CD4-positive, alpha-beta T cell treated with Interferon alpha-2 for 1 hour (primary cell): ENCODE results near the gene TLR8.
A peak's percentile ranks its signal among the peaks of the same experiment; 100 is the strongest.
"Not testable (repeated sequence)": the region's sequence is repeated elsewhere in the genome, so short reads cannot be mapped to it uniquely, and the experiment has no call there.

ENCODE experiments used
- DNase-seq, 2 donors: peaks; one replicate each; pipeline ENCODE4 v3.0.0-alpha.2; 2020 to 2022

Gene TLR8

GRCh38 chrX:12898073-12898472 is 8.3 kb upstream of the TLR8 start:
- no peak for DNase-seq

DNA sequence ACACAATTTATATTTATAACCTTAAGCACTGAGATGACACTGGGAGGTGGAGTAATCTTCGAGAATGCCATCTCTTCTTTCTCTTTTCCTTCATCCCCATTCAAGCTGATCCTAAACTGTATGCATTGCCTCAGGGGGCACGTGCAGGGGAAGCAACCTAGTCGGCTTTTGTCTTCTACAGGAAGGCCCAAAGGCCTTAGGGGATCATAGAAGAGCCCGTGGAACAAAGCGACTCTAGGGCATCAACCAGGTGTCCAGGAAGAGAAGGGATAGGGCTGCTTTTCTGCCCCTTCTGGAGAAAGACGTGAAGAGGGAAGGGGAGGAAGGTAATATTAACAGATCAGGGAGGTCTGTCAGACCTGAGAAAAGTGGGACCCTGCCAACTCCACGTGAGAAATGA is 6.9 kb upstream of the TLR8 start:
- DNase-seq = no peak

GRCh38 chrX:12901486-12901885 is 4.9 kb upstream of the TLR8 start:
- peak; percentile 61 to 65 for DNase-seq

DNA sequence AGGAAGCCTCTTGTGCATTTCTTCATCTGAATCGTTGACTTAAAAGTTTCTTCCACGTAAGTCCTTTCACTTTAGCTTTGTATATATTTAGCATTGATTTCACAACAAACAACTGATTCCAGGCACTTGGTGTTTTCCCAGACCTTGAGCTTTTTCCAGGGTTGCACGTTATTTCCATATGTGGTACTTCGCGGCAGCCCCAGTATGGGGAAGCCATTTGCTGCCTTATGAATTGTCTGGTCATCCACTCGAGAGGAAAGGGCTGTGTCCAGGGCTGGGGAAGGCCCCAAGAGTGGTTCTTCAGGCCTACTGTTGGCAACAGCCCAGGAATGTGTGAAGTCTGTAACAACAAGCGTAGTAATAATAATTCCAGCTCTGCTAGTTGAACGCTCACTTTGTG is 2.8 kb upstream of the TLR8 start:
- DNase-seq = no peak

GRCh38 chrX:12910423-12911121 is 4.2 kb downstream of the TLR8 start:
- DNase-seq = no peak

DNA sequence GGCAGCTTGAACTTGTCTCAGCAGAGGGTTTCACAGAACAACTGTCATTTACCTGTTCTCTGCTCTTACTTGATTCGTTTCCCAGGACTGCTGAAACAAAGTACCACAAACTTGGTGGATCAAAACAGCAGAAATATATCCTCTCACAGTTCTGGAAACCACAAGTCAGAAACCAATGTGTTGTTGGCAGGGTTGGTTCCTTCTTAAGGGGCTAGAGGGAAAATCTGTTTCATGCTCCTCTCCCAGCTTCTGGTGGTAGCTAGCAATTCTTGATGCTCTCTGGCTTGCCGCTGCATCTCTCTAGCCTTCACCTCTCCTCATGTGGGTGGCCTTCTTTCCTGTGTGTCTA is 4.7 kb downstream of the TLR8 start:
- DNase-seq = no peak

- DNase-seq = no peak
Observed at GRCh38 chrX:12912791-12913482, 6.5 kb downstream of the TLR8 start.

- DNase-seq = no peak
Observed at GRCh38 chrX:12917753-12918152, 11.3 kb downstream of the TLR8 start.

- no peak for DNase-seq
Observed at GRCh38 chrX:12919051-12919450, 12.6 kb downstream of the TLR8 start.

GRCh38 chrX:12919620-12920019 is 13.2 kb downstream of the TLR8 start:
- DNase-seq = no peak

DNA sequence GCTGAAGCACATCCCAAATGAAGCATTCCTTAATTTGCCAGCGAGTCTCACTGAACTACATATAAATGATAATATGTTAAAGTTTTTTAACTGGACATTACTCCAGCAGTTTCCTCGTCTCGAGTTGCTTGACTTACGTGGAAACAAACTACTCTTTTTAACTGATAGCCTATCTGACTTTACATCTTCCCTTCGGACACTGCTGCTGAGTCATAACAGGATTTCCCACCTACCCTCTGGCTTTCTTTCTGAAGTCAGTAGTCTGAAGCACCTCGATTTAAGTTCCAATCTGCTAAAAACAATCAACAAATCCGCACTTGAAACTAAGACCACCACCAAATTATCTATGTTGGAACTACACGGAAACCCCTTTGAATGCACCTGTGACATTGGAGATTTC is 14.6 kb downstream of the TLR8 start:
- DNase-seq = no peak

DNA sequence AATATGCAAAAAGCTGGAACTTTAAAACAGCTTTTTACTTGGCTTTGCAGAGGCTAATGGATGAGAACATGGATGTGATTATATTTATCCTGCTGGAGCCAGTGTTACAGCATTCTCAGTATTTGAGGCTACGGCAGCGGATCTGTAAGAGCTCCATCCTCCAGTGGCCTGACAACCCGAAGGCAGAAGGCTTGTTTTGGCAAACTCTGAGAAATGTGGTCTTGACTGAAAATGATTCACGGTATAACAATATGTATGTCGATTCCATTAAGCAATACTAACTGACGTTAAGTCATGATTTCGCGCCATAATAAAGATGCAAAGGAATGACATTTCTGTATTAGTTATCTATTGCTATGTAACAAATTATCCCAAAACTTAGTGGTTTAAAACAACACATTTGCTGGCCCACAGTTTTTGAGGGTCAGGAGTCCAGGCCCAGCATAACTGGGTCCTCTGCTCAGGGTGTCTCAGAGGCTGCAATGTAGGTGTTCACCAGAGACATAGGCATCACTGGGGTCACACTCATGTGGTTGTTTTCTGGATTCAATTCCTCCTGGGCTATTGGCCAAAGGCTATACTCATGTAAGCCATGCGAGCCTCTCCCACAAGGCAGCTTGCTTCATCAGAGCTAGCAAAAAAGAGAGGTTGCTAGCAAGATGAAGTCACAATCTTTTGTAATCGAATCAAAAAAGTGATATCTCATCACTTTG is 15.6 kb downstream of the TLR8 start:
- DNase-seq = no peak

DNA sequence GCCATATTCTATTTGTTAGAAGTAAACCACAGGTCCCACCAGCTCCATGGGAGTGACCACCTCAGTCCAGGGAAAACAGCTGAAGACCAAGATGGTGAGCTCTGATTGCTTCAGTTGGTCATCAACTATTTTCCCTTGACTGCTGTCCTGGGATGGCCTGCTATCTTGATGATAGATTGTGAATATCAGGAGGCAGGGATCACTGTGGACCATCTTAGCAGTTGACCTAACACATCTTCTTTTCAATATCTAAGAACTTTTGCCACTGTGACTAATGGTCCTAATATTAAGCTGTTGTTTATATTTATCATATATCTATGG is 16.1 kb downstream of the TLR8 start:
- no peak for DNase-seq

GRCh38 chrX:12929701-12930100 is 23.3 kb downstream of the TLR8 start:
- no peak for DNase-seq

GRCh38 chrX:12930150-12930549 is 23.7 kb downstream of the TLR8 start:
- no peak for DNase-seq

DNA sequence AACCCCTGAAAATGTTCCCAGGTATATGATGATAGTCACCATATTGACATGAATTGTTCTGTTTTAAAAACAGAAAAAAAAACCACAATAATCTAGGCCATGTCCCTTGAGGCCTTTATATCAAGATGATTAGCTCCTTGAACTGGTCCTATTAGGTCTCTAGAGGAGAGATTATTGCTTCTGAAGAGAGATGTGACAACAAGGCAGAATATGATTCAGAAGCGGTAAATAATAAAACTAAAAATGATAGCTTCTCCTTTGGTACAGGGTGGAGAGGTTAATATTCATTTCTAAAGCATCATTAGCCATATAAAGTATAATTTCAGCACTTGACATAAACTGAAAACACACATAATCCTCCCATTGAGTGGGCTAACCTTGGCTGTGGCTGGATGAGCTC is 25.8 kb downstream of the TLR8 start:
- no peak for DNase-seq

- no peak for DNase-seq
Observed at GRCh38 chrX:12934850-12935249, 28.4 kb downstream of the TLR8 start.

DNA sequence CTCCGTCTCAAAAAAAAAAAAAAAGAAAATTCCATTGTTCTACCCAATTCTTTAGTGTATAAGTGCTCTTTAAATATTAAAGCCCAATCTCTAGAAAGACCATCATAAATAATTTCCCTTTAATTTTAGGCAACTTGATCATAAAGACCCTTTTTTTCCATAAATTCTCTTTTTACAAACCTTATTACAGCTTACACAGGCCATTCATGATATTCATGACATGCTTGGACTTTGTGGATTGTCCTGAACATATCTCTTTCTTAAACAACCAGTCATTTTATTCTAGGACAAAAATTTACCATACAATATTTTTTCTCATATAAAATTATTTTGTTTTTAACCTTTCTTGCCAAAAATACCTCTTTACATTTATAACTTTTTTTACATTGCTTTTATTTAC is 30.5 kb downstream of the TLR8 start:
- DNase-seq = no peak

GRCh38 chrX:12940471-12940870 is 34.1 kb downstream of the TLR8 start:
- not testable (repeated sequence) for DNase-seq

DNA sequence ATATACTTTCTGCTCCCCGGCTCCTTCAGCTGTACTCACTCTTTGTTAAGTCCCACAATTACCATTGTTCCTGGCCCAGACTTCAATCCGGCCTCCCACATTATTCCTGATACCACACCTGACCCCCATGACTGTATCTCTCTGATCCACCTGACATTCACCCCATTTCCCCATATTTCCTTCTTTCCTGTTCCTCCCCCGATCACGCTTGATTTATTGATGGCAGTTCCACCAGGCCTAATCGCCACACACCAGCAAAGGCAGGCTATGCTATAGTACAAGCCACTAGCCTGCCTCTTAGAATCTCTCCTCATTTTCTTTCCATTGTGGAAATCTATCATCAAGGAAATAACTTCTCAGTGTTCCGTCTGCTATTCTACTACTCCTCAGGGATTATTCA is 37.2 kb downstream of the TLR8 start:
- DNase-seq = not testable (repeated sequence)

- not testable (repeated sequence) for DNase-seq
Observed at GRCh38 chrX:12944452-12944851, 38.0 kb downstream of the TLR8 start.

- no peak for DNase-seq
Observed at GRCh38 chrX:12945494-12945893, 39.1 kb downstream of the TLR8 start.

GRCh38 chrX:12946406-12946805 is 40.0 kb downstream of the TLR8 start:
- DNase-seq = no peak

GRCh38 chrX:12946838-12947544 is 40.6 kb downstream of the TLR8 start:
- peak; percentile 75 to 84 for DNase-seq
